ENCODE results near the gene PAPSS2. TPM values are rescaled to one million over a fixed set of nuclear protein-coding genes. Genes with fewer than 3 reads are reported as not detected.
A peak's percentile ranks its signal among the peaks of the same experiment; 100 is the strongest.

Gene PAPSS2
- total RNA-seq, 1 donor, result 96.9 TPM

- no peak for DNase-seq (ENCODE audit: low read depth)
- TF ChIP-seq, protein P1, sequence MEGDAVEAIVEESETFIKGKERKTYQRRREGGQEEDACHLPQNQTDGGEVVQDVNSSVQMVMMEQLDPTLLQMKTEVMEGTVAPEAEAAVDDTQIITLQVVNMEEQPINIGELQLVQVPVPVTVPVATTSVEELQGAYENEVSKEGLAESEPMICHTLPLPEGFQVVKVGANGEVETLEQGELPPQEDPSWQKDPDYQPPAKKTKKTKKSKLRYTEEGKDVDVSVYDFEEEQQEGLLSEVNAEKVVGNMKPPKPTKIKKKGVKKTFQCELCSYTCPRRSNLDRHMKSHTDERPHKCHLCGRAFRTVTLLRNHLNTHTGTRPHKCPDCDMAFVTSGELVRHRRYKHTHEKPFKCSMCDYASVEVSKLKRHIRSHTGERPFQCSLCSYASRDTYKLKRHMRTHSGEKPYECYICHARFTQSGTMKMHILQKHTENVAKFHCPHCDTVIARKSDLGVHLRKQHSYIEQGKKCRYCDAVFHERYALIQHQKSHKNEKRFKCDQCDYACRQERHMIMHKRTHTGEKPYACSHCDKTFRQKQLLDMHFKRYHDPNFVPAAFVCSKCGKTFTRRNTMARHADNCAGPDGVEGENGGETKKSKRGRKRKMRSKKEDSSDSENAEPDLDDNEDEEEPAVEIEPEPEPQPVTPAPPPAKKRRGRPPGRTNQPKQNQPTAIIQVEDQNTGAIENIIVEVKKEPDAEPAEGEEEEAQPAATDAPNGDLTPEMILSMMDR (IDR thresholded peaks at IDR 0.05; ENCODE audit: insufficient read depth, low read length), result no peak
- no peak overlapping the region for H3K4me3 ChIP-seq (ENCODE audit: low read depth, low read length)
Measured at GRCh38 chr10:87669752-87670151, 10.1 kb downstream of the PAPSS2 start.

GRCh38 chr10:87670586-87670985, 10.9 kb downstream of the PAPSS2 start:
- TF ChIP-seq, protein P1 (IDR thresholded peaks at IDR 0.05; ENCODE audit: insufficient read depth, low read length), result no peak
- DNase-seq (ENCODE audit: low read depth), result no peak
- H3K4me3 ChIP-seq (ENCODE audit: low read depth, low read length), result no peak overlapping the region

DNA sequence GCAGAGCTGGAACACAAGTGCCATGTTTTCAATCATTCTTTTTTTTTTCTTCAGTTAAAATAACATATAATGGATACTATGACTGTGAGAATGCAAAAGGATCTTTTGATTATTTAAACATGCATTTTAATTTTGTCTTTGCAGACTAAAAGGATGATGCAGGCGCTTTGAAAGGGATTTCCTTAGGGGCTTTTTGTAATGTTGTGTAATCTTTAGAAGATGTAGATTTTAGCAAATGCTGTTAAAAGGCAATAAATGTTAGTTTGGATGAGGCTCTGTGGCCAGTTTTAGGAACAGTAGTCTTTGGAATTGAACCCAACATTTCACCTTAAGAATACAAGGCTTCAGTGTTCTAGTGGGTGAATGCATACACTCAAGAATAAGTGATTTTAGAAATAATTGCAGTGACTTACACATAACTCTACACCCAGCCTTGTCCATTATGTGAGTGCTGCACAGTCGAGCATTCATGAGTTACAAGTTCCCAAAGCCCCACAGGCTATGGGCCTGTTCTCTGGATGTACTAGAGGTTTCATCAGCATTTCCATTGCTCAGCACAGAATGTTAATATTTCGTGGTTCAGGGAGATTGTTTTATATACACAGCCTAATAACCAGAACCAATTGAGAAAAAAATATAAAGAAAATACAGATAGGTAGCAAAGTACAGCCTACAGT, 11.6 kb downstream of the PAPSS2 start:
- no peak overlapping the region for H3K4me3 ChIP-seq (ENCODE audit: low read depth, low read length)
- peak; percentile 39 for DNase-seq (ENCODE audit: low read depth)
- TF ChIP-seq, protein P1 (IDR thresholded peaks at IDR 0.05; ENCODE audit: insufficient read depth, low read length), result no peak

GRCh38 chr10:87672551-87672950, 12.9 kb downstream of the PAPSS2 start:
- H3K4me3 ChIP-seq (ENCODE audit: low read depth, low read length), result no peak overlapping the region
- no peak for DNase-seq (ENCODE audit: low read depth)
- TF ChIP-seq, protein P1 (IDR thresholded peaks at IDR 0.05; ENCODE audit: insufficient read depth, low read length), result no peak

- H3K4me3 ChIP-seq (ENCODE audit: low read depth, low read length), result no peak overlapping the region
- TF ChIP-seq, protein P1 (IDR thresholded peaks at IDR 0.05; ENCODE audit: insufficient read depth, low read length), result no peak
- DNase-seq (ENCODE audit: low read depth), result peak; percentile 78
Measured at GRCh38 chr10:87674943-87675342, 15.3 kb downstream of the PAPSS2 start.

DNA sequence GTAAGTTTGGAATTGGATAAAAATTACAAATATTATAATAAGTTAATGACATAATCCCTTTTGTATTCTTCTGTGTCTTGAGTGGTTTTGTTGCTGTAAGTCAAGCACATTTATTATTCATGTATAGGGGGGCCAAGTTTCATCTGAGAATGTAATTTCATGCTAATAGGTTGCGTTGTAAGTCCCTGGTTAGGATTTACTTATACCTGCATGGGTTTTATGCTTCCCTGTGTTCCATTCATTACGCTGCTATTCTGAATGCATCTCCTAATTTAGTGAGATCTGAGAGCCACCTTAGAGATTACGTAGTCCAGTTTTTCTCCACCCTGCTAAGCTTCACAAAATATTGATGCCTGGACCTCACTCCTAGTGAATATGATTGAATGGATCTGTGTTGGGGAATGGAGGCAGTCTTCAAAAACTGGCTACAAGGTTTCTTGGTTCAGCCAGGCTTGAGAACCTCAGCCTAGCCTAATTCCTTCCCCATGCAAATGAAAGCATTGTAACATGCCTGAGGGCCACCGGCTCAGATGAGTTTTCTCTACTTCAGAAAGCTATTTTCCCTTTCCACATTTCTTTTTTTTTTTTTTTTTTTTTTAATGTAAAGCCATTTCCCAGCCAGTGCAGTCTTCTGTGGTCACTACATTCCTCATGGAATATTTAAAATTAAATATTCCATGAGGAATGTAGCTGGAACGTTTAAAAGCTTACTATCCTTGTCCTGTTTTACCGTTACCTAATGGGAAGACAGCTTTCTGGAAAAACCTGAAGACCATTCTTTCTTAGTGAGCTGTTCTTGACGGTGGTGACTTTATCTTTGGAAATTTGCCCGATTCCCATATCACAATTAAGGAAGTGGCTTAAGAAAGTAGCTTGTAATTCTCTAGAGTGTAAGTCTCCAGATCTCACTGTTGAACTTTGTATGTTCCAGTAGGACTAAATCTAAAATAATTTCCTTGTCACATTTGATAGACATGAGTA, 16.0 kb downstream of the PAPSS2 start:
- TF ChIP-seq, protein P1 (IDR thresholded peaks at IDR 0.05; ENCODE audit: insufficient read depth, low read length), result no peak
- peak; percentile 87 for DNase-seq (ENCODE audit: low read depth)
- H3K4me3 ChIP-seq (ENCODE audit: low read depth, low read length), result no peak overlapping the region

All from fibroblast of the aortic adventitia (primary cell).